GM10266 (cell line): ENCODE data around the gene KRTAP4-9.
"Not testable (repeated sequence)": the region's sequence is repeated elsewhere in the genome, so short reads cannot be mapped to it uniquely, and the experiment has no call there.

Source experiments
- DNase-seq: peaks from one replicate; pipeline ENCODE4 v3.0.0; 2012; ENCODE audit errors: extremely low spot score
- TF ChIP-seq, protein P1 (sequence below): IDR thresholded peaks from 2 replicates; pipeline ENCODE4 v1.5.1; 2012; ENCODE audit warnings: mild to moderate bottlenecking, low read depth; ENCODE audit not compliant: control insufficient read depth, insufficient read depth; ENCODE audit errors: missing control alignments

The KRTAP4-9 gene

GRCh38 chr17:41107941-41108450 is 2.8 kb downstream of the KRTAP4-9 start:
- TF ChIP-seq, protein P1, sequence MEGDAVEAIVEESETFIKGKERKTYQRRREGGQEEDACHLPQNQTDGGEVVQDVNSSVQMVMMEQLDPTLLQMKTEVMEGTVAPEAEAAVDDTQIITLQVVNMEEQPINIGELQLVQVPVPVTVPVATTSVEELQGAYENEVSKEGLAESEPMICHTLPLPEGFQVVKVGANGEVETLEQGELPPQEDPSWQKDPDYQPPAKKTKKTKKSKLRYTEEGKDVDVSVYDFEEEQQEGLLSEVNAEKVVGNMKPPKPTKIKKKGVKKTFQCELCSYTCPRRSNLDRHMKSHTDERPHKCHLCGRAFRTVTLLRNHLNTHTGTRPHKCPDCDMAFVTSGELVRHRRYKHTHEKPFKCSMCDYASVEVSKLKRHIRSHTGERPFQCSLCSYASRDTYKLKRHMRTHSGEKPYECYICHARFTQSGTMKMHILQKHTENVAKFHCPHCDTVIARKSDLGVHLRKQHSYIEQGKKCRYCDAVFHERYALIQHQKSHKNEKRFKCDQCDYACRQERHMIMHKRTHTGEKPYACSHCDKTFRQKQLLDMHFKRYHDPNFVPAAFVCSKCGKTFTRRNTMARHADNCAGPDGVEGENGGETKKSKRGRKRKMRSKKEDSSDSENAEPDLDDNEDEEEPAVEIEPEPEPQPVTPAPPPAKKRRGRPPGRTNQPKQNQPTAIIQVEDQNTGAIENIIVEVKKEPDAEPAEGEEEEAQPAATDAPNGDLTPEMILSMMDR = no peak
- DNase-seq = no peak

GRCh38 chr17:41108728-41109386 is 3.7 kb downstream of the KRTAP4-9 start:
- not testable (repeated sequence) for DNase-seq

- no peak for DNase-seq
- TF ChIP-seq, protein P1 = no peak
Observed at GRCh38 chr17:41111151-41111885, 6.1 kb downstream of the KRTAP4-9 start.

- TF ChIP-seq, protein P1 = no peak
- no peak for DNase-seq
Observed at GRCh38 chr17:41116297-41116696, 11.1 kb downstream of the KRTAP4-9 start.

- not testable (repeated sequence) for DNase-seq
Observed at GRCh38 chr17:41117846-41118386, 12.7 kb downstream of the KRTAP4-9 start, which contains the start of gene KRTAP4-11. Gene KRTAP4-11, minus strand, starts transcription at chr17:41118373. Its CDS starts 58 bp downstream, at chr17:41118315.

DNA sequence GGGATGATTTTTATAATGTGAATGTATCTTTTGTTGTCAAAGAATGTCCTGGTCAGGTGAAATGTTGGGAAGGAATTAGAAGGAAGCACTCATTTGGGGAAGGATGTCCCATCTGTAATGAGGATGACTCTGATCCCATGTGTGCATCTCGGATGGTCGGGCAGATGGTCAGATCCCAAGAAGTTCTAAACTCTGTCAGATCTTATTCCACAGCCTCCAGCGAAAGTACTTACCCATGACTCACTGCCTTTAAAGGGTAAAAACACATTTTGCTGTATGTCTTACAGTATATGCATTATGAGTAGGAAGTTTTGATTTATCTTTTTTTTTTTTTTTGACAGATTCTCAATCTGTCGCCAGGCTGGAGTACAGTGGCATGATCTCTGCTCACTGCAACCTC is 13.5 kb downstream of the KRTAP4-9 start:
- TF ChIP-seq, protein P1 = no peak
- DNase-seq = no peak

GRCh38 chr17:41119696-41120690 is 14.8 kb downstream of the KRTAP4-9 start:
- DNase-seq = not testable (repeated sequence)

DNA sequence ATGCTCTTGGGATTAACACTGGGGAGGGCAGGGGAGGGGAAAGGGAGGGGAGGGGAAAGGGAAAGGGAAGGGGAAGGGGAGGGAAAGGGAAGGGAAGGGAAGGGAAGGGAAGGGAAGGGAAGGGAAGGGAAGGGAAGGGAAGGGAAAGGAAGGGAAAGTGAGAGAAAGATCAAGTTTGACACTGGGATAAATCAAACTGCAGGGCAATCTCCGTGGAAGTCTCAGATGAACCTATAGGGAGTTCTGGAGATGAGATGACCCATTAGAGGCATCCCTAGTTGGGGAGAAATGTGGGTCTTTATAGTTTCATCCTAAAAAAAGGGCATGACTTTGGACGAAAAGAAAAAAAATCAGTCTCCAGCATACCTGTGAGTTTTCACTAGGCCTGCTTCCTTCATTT is 16.6 kb downstream of the KRTAP4-9 start:
- no peak for DNase-seq
- TF ChIP-seq, protein P1 = no peak

GRCh38 chr17:41123292-41123990 is 18.3 kb downstream of the KRTAP4-9 start:
- DNase-seq = not testable (repeated sequence)

- DNase-seq = not testable (repeated sequence)
Observed at GRCh38 chr17:41123991-41124371, 18.8 kb downstream of the KRTAP4-9 start, which contains the start of gene KRTAP4-12. Gene KRTAP4-12, minus strand, starts transcription at chr17:41124182. Its CDS starts 60 bp downstream, at chr17:41124122.
